ENCODE measurements around the gene RAPGEF3.

DNA sequence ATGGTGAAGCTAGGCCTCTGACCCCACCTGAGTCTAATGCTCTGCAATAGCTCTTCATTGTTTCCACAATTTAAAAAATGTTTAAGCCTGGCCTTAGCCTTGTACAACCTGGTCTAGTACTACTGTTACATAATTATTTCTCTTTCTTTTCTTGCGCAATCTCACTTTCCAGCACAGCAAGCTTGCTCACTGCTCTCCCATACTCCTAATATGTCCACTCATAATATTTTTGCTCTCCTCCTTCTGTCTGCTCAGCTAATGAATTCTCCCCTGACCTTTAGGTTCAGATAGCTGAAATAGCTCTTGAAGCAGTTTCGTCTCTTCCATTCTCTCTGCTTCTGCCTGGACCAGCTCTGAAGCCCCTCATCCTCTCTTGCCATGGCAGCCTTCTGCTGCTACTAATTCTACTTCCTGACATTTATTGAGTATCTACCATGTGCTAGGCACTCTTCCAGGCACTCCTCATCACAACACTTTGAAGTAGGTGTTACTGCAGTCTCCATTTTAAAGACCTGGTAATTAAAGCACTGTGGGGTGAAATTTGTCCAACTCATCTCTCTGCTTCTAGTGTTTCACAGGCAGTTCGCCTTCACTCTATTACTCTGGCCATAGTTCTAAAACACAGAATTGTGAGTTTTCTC, 11.5 kb upstream of the RAPGEF3 start:
- TF ChIP-seq POLR2A (IDR thresholded peaks at IDR 0.05; ENCODE audit: low read depth) (no peak), CTCF (IDR thresholded peaks at IDR 0.05) (no peak), POLR2AphosphoS5 (IDR thresholded peaks at IDR 0.05) (peak; percentile 6 to 44), EP300 (IDR thresholded peaks at IDR 0.05) (no peak)

Data from esophagus muscularis mucosa (tissue), 4 donors.